ENCODE data around the gene RMC1.

- TF ChIP-seq REST (IDR thresholded peaks at IDR 0.05; ENCODE audit: low read depth) (no peak), CTCF (IDR thresholded peaks at IDR 0.05 in 2 of 3, conservative IDR thresholded peaks at IDR 0.05 in 1 of 3; ENCODE audit: borderline replicate concordance in 1 of 3, insufficient read depth in 1 of 3, low read depth in 2 of 3, low read length in 2 of 3) (no peak), EZH2phosphoT487 (IDR thresholded peaks at IDR 0.05; ENCODE audit: borderline replicate concordance) (no peak), YY1 (IDR thresholded peaks at IDR 0.05; ENCODE audit: extremely low read depth, insufficient replicate concordance, low read depth, low read length) (no peak), SRF (IDR thresholded peaks at IDR 0.05; ENCODE audit: low read depth) (no peak), EZH2 (IDR thresholded peaks at IDR 0.05) (no peak), POLR2A (IDR thresholded peaks at IDR 0.05; ENCODE audit: borderline replicate concordance, extremely low read depth, insufficient read depth, insufficient read length) (no peak), TCF7L2 (IDR thresholded peaks at IDR 0.05; ENCODE audit: borderline replicate concordance, extremely low read depth, insufficient read depth, insufficient read length) (no peak), SP1 (IDR thresholded peaks at IDR 0.05; ENCODE audit: low read depth) (no peak), ZNF274 (IDR thresholded peaks at IDR 0.05; ENCODE audit: low read depth, low read length) (no peak), RAD21 (IDR thresholded peaks at IDR 0.05; ENCODE audit: low read depth) (no peak), CEBPB (IDR thresholded peaks at IDR 0.05; ENCODE audit: low read depth) (no peak), ZFX (IDR thresholded peaks at IDR 0.05) (0 out of 2 replicates have a peak, but pooled peaks have one; percentile 32)
These were observed 643 bp downstream of the RMC1 start for GRCh38 chr18:23503963-23504344.

Measured in HCT116 (cell line).